GM10847 (cell line): ENCODE results near the gene STXBP6.

Experiments used
- POLR2A ChIP-seq: IDR thresholded peaks from 2 replicates; pipeline ENCODE4 v1.6.1; 2011; ENCODE audit not compliant: insufficient read length; ENCODE audit errors: extremely low read depth

Gene STXBP6

GRCh38 chr14:25049568-25050268 lies at the start of gene STXBP6:
STXBP6 (minus strand) TSS chr14:25050147; CDS start chr14:24974818, 75,329 bp downstream.
- TF ChIP-seq POLR2A, result no peak

DNA sequence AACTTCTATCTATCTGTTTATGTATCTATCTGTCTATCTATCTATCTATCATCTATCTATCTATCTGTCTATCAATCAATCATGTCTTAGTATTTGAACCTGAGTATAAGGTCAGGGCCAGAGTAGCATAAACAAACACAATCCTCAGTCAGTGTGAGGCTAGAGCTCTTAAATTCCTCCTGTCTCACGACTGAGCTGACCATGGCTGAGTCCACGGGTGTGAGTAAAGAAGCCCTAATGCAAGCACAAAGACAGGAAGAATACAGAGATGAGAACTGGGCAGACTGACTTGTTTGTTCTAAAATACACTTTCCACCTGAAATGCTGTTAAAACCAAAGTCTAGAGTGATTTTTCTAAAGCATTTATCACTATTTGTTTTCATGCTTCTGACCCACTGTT lies 47.2 kb upstream of the STXBP6 start:
- TF ChIP-seq POLR2A, result no peak

DNA sequence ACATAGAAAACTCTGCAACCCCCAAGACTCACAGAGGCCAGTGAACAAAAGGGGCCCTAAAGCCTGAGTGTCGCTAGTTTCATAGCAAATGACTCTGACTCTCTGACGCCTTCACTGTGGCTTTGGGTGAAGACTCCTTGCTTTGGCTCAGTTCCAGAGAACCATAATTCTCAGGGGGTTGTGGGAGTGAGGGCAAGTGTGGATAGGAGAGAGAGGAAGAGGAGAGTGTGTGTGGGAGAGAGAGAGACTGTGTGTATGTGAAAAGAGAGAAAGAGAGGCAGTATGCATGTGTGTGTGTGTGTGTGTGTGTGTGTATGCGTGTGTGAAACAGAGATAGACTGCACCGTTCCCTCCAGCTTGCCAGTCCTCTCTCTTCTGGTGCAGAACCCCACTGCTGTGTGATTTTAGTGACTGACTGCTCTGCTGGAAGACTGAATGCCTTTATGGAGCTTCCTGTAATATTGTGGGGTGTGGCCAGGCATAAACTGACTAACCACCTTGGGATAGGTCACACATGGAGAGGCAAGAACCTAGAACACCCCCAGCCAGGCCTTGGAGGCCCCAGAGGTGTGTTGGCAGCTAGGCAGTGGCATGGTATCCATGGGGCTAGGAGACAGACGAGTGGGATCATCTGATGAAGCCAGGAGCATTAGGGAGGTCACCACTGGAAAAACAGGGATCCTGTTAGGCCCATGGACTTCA lies 45.9 kb upstream of the STXBP6 start:
- no peak for TF ChIP-seq POLR2A

DNA sequence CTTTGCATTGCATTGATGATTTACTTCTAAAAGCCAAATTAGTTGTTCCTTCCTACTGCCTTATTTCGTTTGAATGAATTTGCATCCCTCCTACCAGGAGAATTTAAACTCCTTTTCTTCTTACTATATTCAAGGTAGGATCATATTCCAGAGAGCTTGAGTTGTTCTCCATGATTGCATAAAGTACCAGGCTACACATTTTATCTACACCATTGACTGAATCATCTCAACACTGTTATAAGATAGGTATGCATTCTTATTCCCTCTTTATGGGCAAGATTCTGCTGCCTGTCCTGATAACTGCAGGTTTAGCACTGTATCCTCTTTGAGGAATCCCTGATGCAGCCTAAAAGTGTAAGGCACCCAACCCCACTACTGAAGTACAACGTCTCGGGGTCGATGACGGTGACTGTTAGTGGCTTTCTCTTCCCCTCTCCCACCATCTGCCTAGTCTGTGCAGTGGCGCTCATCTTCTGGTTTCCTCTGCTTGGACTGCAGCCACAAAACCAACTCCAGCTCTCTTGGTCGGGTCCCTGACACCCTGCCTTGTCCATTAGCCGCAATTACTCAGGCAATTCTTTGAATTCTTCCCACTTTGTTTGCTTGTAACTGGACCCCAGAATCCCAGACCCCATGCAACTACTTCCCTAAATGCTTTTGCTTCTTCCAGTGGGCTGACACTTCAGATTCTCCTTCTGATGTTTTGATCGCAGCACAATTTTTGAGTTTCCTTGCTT lies 44.4 kb upstream of the STXBP6 start:
- no peak for TF ChIP-seq POLR2A

GRCh38 chr14:25092258-25092740 lies 42.4 kb upstream of the STXBP6 start:
- no peak for TF ChIP-seq POLR2A

DNA sequence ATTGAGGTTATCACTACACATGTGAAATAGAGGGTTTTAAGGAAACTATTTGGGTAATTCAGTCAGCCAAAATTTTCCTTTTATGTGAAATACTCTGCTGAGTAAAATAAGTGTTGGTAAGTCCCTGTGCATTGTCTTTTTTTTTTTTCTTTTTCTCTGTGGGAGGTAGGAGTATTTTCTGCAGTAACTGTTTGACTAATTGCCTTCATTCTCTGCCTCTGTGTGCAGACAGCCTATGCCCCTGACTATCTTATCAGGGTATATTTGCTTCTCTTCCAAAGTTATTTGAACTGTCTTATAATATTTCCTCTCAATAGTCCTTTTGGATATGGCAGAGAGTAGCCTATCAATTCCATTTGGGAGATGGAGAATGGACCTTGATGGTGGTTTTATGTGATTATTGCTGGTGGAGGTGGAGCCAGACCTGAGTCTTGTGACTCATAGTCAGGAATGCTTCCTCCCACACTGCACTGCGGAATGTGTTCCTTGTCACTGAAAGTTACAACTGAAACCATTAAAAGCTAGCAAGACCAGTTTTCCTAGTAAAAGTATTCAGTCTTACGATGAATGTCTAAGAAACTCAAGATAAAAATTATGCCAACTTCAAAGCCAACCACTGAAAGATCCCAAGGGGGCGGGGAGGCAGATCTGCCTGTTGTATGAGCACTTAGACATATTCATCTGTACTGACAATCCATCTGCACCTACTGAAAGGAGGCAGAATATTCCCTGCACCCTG lies 40.9 kb upstream of the STXBP6 start:
- no peak for TF ChIP-seq POLR2A

DNA sequence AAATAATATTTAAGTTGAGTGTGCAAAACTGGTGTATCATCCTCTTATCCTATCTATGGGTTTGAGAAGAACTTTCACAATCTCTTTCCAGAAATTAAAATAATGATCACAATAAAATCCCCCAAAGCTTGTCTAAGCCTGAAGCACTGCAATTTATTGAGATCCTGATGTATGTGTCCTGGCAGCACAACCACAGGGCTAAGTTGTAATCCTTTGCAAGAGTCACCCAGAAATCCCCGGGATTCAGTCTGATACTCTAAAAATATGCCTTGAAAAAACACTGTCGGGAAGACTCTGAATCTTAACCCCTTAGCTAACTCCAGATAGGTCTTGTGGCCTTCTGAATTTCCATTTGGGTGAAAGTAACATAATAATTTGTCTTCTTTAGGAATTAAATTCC lies 40.3 kb upstream of the STXBP6 start:
- TF ChIP-seq POLR2A, result no peak

DNA sequence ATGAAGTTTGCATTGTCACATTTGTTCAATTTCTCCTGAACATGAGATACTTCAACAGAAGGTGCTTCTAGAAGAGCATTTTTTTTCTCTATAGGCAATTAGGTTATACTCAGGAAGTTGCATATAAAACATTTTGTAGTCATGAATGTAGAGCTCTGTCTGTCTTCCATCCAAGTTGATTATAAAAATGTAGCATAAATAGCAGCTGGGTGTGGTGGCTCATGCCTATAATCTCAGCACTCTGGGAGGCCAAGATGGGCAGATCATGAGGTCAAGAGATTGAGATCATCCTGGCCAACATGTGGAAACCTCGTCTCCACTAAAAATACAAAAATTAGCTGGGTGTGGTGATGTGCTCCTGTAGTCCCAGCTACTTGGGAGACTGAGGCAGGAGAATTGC lies 39.5 kb upstream of the STXBP6 start:
- no peak for TF ChIP-seq POLR2A

DNA sequence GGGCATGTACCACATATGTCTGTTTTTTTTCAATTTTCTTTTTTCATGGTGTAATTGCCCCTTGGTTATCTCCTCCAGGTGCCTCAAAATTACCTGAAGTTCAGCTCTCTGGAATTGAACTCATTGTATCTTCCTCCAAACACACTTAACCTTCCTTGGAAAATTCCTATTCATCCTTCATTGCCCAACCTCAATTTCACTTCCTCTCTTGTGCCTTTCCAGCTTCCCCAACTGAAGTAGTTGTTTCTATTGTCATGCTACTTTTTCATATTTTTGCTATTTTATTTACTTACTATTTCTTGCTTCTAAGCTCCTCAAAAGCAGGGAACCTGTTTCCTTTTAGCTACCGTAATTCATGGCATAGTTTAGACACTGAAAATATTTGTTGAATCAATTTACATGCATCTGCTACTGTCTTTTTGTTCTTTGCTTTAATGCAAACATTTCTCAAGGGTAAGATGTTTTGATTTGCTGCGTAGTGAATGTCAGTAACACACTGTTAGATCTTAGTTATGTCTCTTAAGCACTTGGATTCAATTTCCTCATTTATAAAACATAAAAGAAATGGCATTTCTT lies 37.0 kb upstream of the STXBP6 start:
- no peak for TF ChIP-seq POLR2A

- no peak for TF ChIP-seq POLR2A
These were observed 36.1 kb upstream of the STXBP6 start for GRCh38 chr14:25086081-25086480.

- no peak for TF ChIP-seq POLR2A
These were observed 30.7 kb upstream of the STXBP6 start for GRCh38 chr14:25080682-25081081.

- TF ChIP-seq POLR2A, result no peak
These were observed 29.4 kb upstream of the STXBP6 start for GRCh38 chr14:25079311-25079710.

- no peak for TF ChIP-seq POLR2A
These were observed 24.2 kb upstream of the STXBP6 start for GRCh38 chr14:25074099-25074685.

GRCh38 chr14:25069879-25070278 lies 19.9 kb upstream of the STXBP6 start:
- TF ChIP-seq POLR2A, result no peak

DNA sequence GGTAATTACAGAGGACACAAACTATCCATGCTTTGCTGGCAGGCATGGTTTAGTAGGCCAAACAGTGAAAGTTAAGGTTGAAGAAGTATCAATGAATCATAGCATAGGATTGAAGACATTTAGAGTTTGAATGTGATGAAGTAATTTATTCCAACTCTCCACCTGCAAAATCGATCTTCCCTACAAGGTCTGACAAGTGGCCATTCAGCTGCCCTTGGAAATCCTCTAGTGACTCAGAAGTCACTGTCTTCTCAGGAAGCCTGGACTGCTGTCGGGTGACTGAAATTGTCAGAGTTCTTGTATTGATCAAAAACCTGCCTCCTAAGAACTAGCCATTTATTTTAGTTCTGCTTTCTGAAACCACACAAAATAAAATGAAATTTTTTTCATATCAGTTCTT lies 17.7 kb upstream of the STXBP6 start:
- no peak for TF ChIP-seq POLR2A

- TF ChIP-seq POLR2A, result no peak
These were observed 12.0 kb upstream of the STXBP6 start for GRCh38 chr14:25062022-25062321.
